Ovary (tissue), 9 donors: ENCODE data around the gene APOL4. TPM values are rescaled to one million over a fixed set of nuclear protein-coding genes. Genes with fewer than 3 reads are reported as not detected.

Experiments
- DNase-seq, 5 donors: peaks; one replicate each; pipeline ENCODE4 v3.0.0-alpha.2; 2019 to 2020
- H3K27ac ChIP-seq, 2 donors: fragments of 200-600 bp; one replicate each; pipeline versions ENCODE4 v1.5.1 to v1.8.0; 2019 to 2022
- H3K27me3 ChIP-seq: fragments of 200-600 bp; one replicate; pipeline ENCODE4 v1.8.0; 2022
- H3K36me3 ChIP-seq: fragments of 200-600 bp; sonication (generic); one replicate; pipeline ENCODE4 v1.5.1; 2019
- H3K4me1 ChIP-seq: one replicate; pipeline ENCODE4 v1.8.1; 2013; ENCODE audit warnings: mild to moderate bottlenecking, moderate library complexity; ENCODE audit not compliant: insufficient read depth
- H3K4me3 ChIP-seq: fragments of 200-600 bp; sonication (generic); one replicate; pipeline ENCODE4 v1.5.1; 2017
- H3K9me3 ChIP-seq, 2 donors: fragments of 200-600 bp in 1 of 2; sonication (generic) in 1 of 2; one replicate each; pipeline versions ENCODE4 v1.5.1 to v1.8.1; 2013 to 2019; ENCODE audit warnings: mild to moderate bottlenecking in 1 of 2, moderate library complexity in 1 of 2
- EP300 ChIP-seq: sonication (generic); formaldehyde crosslinking; IDR thresholded peaks from one replicate; pipeline ENCODE4 v1.6.1; 2017; ENCODE audit warnings: antibody characterized with exemption
- POLR2A ChIP-seq: fragments of 450-650 bp; IDR thresholded peaks from one replicate; pipeline ENCODE4 v1.6.1; 2017; ENCODE audit warnings: antibody characterized with exemption, mild to moderate bottlenecking, moderate library complexity
- WGBS, 3 donors: extraction: QIAGEN DNeasy Blood & Tissue Kit in 1 of 3; methylation state at CpG; one replicate each; pipeline versions ENCODE4 v1.1.5 to v1.1.7; 2013 to 2017; 5-methylcytosine and 5-hydroxymethylcytosine counted together
- intact Hi-C, 4 donors: fragments of 100-400 bp; cut with DNase I; formaldehyde crosslinking; loops; one replicate each; pipeline versions ENCODE4 v1.11.0 to v1.15.1; 2022 to 2023
- polyA plus RNA-seq, 2 donors: library from polyadenylated mRNA; stranded (reverse); fragments of 200-250 nt in 1 of 2; fragments of 350-450 nt in 1 of 2; fragmentation: Illumina TruSeq in 1 of 2; extraction: RNeasy Lipid Tissue Mini Kit (QIAGEN cat#74804) in 1 of 2; gene quantifications; one replicate each; pipeline ENCODE4 v1.2.3, GENCODE V29; 2013 to 2014
- total RNA-seq, 7 donors: library from RNA; depleted of rRNA in 2 of 7; stranded (reverse); fragments of >200 nt in 2 of 7; fragmentation: NEBNext Ultra II Directional in 3 of 7; extraction: Animal tissue kit (Norgen Biotek cat#: 25700) in 3 of 7; gene quantifications; one replicate each; pipeline versions ENCODE4 v1.1.0 to v1.2.4, GENCODE V29; 2016 to 2023
- TF ChIP-seq, protein P1 (sequence below), 3 donors: fragments of 450-650 bp in 2 of 3; fragments of 200-600 bp in 1 of 3; IDR thresholded peaks; one replicate each; pipeline versions ENCODE4 v1.5.1 to v1.8.0; 2016 to 2022; ENCODE audit warnings: antibody characterized with exemption in 3 of 3, mild to moderate bottlenecking in 1 of 3
- donor health status: DM: no; HTN: no; CAD: no; lungs with moderate emphysema.
- donor health status: DM: no; HTN: no; CAD: no.
- donor health status: Bipolar disorder and iron deficiency.
- donor health status: DM: yes; HTN: yes; CAD: no.
- donor health status: DM: no; HTN: no; CAD: no.
- donor health status: DM: yes; HTN: yes; CAD: no.

APOL4 gene
- total and polyA plus RNA-seq, 9 donors: 0.31 to 18.6 (median 7.3) TPM

DNA sequence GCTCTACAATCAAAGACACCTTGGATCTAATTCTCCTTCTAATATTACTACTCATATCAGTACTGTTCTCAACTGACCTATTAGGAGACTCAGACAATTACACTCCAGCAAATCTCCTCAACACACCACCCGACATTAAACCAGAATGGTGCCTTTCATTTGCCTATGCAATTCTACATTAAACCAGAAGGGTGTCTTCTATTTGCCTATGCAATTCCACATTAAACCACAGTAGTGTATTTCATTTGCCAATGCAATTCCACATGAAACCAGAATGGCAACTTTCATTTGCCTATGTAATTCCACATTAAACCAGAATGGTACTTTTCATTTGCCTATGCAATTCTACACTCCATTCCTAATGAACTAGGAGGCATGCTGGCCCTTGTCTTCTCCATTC lies 25.7 kb downstream of the APOL4 start:
- TF ChIP-seq POLR2A (no peak), EP300 (no peak)
- TF ChIP-seq, protein P1, sequence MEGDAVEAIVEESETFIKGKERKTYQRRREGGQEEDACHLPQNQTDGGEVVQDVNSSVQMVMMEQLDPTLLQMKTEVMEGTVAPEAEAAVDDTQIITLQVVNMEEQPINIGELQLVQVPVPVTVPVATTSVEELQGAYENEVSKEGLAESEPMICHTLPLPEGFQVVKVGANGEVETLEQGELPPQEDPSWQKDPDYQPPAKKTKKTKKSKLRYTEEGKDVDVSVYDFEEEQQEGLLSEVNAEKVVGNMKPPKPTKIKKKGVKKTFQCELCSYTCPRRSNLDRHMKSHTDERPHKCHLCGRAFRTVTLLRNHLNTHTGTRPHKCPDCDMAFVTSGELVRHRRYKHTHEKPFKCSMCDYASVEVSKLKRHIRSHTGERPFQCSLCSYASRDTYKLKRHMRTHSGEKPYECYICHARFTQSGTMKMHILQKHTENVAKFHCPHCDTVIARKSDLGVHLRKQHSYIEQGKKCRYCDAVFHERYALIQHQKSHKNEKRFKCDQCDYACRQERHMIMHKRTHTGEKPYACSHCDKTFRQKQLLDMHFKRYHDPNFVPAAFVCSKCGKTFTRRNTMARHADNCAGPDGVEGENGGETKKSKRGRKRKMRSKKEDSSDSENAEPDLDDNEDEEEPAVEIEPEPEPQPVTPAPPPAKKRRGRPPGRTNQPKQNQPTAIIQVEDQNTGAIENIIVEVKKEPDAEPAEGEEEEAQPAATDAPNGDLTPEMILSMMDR (IDR thresholded peaks at IDR 0.05): no peak
- intact Hi-C loops: no loop called here
- Histone ChIP-seq H3K36me3 (no peaks in the 10 kb centered on the region), H3K27ac (no peak overlapping the region), H3K9me3 (no peaks in the 10 kb centered on the region), H3K4me1 (no peaks in the 10 kb centered on the region), H3K4me3 (no peak overlapping the region), H3K27me3 (no peaks in the 10 kb centered on the region)
- WGBS, 3 donors: 3 to 43% (median 33%) methylated on average over 1 of the region's 1 CpG
- DNase-seq: no peak

DNA sequence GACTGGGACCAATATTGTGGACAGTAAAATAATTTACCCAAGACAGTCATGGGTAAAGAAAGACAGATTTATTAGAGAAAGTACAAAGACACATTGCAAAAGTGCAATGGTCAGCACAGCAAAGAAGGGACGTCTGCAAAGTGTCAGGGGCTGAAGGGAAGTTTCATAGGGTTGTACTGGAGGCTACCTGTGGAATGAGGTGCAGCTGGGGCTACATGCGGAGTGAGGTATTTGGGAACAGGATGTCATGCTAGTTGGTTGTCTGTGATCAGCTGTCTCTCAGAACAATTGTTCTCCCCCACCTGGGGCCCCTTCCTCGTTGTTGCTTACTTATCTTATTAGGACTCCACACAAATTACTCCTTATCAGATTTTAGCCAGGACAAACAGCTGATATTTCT lies 29.7 kb downstream of the APOL4 start:
- no peaks in the 10 kb centered on the region for H3K36me3 ChIP-seq
- no peak overlapping the region for H3K4me3 ChIP-seq
- H3K27ac ChIP-seq: no peak overlapping the region
- TF ChIP-seq, protein P1 (IDR thresholded peaks at IDR 0.05): no peak
- TF ChIP-seq POLR2A (no peak), EP300 (no peak)
- DNase-seq: no peak
- no peaks in the 10 kb centered on the region for H3K9me3 ChIP-seq
- H3K4me1 ChIP-seq: no peaks in the 10 kb centered on the region
- WGBS, 3 donors: 44 to 58% (median 54%) methylated on average over 3 of the region's 3 CpGs
- intact Hi-C loops: no loop called here
- no peaks in the 10 kb centered on the region for H3K27me3 ChIP-seq

DNA sequence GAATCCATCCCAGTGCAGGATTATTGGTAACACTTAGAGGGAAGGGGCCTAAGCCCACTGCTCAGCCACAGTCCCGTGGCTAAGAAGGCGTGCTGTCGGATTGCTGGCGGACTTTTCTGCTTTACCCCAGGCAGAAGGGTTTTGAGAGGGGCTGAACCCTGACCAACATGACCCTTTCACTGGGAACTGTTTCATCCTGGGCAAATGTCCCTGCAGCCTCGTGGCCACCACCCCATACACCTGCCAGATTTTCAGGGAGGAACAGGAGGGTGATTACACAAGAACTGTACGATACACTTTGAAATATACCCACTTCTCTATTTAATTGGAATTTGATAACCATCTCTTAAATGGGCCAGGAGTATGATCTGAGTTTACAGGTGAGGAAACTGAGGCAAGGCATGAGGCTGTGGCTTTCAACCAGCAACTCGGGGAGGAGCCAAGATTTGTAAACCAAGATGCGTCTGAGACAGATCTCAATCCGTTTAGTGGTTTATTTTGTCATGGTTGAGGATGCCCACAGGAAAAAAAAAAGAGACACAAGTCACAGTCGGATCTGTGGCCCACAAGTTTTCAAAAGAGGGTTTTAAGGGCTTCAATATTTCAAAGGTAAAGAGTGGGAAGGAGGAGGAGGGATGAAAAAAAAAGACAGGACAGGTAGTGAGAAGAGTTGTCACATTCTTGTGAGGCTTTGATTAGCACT lies 34.9 kb downstream of the APOL4 start:
- Histone ChIP-seq H3K36me3 (no peaks in the 10 kb centered on the region), H3K4me3 (no peak overlapping the region), H3K27ac (no peak overlapping the region), H3K4me1 (no peaks in the 10 kb centered on the region), H3K27me3 (no peaks in the 10 kb centered on the region), H3K9me3 (no peaks in the 10 kb centered on the region)
- intact Hi-C loops: no loop called here
- 84 to 89% (median 87%) methylated on average over 10 of the region's 10 CpGs for WGBS, 3 donors
- no peak for DNase-seq
- no peak for TF ChIP-seq EP300
- TF ChIP-seq, protein P1 (IDR thresholded peaks at IDR 0.05): no peak
- no peak for TF ChIP-seq POLR2A

DNA sequence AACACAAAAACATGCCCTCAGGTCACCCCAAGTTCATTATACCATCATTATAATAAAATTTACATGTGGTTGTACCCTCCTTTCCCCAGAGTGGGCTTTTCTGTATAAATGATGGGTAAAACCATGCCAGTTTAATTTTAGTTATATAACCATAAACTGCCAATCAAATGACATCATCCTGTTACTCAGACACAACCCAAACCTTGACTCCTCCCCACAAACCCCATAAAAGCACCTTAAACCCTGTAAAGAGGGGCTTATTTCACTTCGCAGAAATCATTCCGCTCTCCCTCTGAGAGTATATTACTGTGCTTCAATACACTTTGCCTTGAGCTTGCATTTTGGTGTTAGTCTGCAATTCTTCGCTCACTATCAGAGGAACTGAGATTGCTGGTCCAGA lies 35.5 kb downstream of the APOL4 start:
- Histone ChIP-seq H3K4me3 (no peak overlapping the region), H3K27ac (no peak overlapping the region), H3K4me1 (no peaks in the 10 kb centered on the region), H3K9me3 (no peaks in the 10 kb centered on the region), H3K27me3 (no peaks in the 10 kb centered on the region), H3K36me3 (no peaks in the 10 kb centered on the region)
- TF ChIP-seq POLR2A (no peak), EP300 (no peak)
- TF ChIP-seq, protein P1 (IDR thresholded peaks at IDR 0.05): no peak
- 96 to 97% (median 97%) methylated on average over 3 of the region's 3 CpGs for WGBS, 3 donors
- intact Hi-C loops: no loop called here
- DNase-seq: no peak
